Measurements from ENCODE around the gene PROX2.

PROX2 gene

DNA sequence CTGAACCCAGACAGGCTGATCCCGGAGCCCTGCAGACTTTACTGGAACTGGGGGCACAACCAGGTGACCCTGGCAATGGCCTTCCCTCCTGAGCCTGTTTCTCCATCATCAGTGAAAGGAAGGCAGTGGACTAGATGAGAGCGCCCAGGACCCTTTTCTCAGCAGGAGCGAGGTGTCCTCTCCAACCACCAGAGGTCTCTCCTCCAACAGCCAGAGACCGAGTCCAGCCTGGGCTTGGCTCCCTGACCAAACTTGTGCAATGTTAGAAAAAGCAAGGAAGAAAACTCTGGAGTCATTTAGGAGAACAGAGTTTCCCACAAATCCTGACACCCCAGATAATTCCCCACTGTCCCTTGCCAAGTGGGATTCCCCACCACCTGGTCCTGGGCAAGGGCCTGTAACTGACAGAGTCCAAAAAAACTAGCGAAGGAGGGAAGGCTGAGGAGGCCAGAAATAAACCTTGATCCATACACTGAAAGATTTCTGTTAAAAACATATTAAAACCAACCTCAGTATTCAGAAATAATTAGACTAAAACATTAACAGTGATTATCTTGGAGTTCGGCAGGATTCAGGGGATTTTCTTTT, 38.1 kb upstream of the PROX2 start:
- no peak overlapping the region for H3K4me3 ChIP-seq (ENCODE audit: low read length)
- TF ChIP-seq ZNF274 (IDR thresholded peaks at IDR 0.05; ENCODE audit: low read depth, low read length): no peak

DNA sequence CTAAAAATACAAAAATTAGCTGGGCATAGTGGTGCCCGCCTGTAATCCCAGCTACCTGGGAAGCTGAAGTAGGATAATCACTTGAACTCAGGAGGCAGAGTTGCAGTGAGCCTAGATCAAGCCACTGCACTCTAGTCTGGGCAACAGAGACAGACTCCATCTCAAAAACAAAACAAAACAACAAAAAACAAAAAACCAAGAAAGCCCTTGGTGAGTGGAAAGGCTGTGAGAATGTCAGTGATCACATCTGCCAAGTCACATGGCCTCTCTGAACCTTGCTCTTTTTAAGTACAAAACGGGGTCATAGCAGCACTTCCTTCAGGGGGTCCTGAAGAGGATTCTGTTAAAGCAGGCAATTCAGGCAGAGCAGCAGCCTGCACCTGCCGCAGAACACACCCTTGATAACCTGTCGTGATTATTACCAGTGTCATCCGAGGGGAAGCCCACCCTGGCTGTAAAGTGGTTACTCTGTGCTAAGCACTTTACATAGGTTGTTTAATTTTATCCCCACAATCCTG, 37.5 kb upstream of the PROX2 start:
- no peak overlapping the region for H3K4me3 ChIP-seq (ENCODE audit: low read length)
- TF ChIP-seq ZNF274 (IDR thresholded peaks at IDR 0.05; ENCODE audit: low read depth, low read length): no peak

DNA sequence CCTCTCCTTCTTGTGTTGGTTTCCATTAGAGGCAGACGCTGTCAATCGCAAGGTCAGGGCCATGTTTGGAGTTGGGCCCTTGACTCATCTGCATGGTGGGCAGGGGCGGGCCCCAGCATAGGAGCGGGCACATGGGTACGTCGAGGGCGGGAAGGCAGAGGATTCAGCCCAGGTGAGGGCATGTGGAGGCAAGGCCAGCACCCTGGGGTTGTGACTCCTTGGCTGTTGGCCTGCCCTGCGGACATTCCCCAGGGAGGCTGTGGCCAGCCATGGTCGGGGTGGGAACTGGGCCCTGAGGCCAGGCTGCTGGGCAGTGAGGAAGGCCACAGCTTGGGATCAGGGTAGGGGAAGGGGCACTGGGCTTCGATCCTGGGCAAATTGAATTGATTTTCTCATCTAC, 36.9 kb upstream of the PROX2 start:
- no peak overlapping the region for H3K4me3 ChIP-seq (ENCODE audit: low read length)
- no peak for TF ChIP-seq ZNF274 (IDR thresholded peaks at IDR 0.05; ENCODE audit: low read depth, low read length)

DNA sequence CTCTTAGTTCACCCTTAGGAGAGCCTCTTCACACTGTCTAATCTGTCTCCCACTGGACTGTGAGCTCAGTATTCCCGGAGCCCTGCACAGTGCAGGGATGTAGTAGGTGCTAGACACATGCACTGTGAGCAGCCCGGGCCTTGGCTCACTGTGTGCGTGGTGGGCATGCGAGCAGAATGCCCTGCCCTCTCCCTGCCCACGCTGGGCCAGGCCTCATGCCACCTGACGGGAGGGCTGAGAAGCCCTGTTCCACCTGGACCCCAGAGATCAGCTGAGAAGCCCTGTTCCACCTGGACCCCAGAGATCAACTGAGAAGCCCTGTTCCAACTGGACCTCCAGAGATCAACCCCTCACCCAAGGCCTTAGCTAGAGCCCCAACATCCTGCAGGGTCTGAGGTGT, 36.2 kb upstream of the PROX2 start:
- no peak for TF ChIP-seq ZNF274 (IDR thresholded peaks at IDR 0.05; ENCODE audit: low read depth, low read length)
- no peak overlapping the region for H3K4me3 ChIP-seq (ENCODE audit: low read length)

DNA sequence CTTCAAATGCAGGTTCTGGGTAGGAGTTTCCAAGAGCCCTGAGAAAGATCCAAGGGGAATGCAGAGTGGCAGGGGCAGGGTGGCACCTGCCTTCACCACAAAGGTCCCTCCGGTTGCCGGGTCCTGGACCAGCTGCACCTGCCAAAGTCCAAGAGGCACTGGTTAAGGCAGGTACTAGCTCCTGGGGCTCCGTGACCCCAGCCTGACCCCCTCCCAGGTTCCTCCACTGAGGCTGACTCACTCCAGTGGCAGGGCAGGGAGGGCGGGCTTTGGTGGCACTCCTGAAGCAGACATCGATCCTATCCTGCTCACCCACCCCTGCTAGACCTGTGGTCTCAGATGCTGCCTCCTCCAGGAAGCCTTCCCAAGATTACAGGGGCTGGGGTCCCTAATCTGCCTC, 35.8 kb upstream of the PROX2 start:
- TF ChIP-seq ZNF274 (IDR thresholded peaks at IDR 0.05; ENCODE audit: low read depth, low read length): no peak
- no peak overlapping the region for H3K4me3 ChIP-seq (ENCODE audit: low read length)

DNA sequence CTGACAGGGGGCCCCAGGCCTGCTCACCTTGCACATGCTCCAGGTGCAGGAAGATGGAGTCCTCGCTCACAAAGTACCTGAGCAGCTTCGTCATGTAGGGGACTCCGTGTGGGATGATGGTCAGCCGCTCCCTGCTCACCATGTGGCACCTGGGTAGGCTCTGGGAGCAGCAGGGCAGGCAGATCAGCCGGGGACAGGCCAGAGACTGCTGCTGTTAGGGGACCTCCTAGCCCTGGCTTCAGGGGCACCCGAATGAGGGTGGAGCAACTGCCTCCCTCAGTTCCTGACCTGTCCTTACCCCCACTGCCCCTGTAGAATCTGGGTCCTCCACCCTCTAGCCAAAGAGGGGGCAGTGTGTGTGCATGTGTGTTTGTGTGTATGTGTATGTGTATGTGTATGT, 35.3 kb upstream of the PROX2 start:
- no peak overlapping the region for H3K4me3 ChIP-seq (ENCODE audit: low read length)
- no peak for TF ChIP-seq ZNF274 (IDR thresholded peaks at IDR 0.05; ENCODE audit: low read depth, low read length)

DNA sequence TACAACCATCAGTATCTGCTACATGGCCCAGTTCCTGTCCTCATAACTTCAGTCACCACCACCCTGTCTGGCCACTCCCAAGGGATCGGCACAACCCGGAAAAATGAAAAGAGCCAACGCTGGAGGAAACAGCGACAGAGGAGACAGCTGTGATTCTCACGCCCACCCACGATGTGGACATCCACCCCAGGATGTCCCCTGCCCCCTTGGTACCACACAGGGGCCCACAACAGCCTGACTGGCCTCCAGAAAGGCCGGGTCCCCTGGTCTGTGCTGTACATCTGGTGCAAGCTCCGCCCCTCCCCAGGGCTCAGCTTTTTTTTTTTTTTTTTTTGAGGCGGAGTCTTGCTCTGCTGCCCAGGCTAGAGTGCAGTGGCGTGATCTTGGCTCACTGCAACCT, 34.6 kb upstream of the PROX2 start:
- TF ChIP-seq ZNF274 (IDR thresholded peaks at IDR 0.05; ENCODE audit: low read depth, low read length): no peak
- H3K4me3 ChIP-seq (ENCODE audit: low read length): no peak overlapping the region

DNA sequence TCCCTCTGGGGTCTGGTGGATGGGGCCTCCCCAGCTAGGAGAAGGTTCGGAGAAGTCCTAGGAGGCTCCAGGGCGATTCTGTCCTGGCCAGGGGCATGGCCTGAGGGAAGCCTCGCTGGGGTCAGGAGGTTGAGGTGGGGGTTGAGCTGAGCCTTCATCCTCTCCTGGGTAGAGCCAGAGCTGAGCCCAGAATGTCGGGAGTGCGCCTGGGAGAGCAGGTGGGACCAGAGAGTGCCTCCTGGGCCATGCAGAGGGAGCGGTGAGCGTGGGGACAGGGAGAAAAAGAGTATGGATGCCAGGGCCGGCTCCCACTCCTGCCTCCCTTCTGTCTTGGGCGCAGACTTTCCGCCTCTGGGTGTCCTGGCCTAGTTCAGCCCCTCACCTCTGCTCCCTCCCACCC, 34.0 kb upstream of the PROX2 start:
- no peak for TF ChIP-seq ZNF274 (IDR thresholded peaks at IDR 0.05; ENCODE audit: low read depth, low read length)
- H3K4me3 ChIP-seq (ENCODE audit: low read length): no peak overlapping the region

DNA sequence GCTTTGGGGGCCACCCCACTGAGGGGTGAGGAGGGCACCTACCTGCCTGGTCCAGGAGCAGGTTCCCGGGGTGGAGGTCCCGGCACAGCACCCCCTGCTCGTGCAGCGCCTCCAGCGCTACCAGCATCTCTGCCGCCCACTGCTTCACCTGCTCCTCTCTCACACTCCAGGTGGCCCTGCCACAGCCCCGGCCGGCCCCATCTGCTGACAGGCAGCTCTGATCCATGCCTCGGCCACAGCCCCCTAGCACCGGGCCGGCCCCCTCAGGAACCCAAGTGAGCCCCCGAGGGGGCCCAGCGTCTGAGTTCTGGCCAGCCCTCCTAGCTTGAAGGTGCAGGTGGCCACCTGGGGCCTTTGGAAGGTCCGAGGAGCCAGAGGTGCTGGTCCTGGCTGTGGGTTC, 33.6 kb upstream of the PROX2 start:
- TF ChIP-seq ZNF274 (IDR thresholded peaks at IDR 0.05; ENCODE audit: low read depth, low read length): no peak
- H3K4me3 ChIP-seq (ENCODE audit: low read length): no peak overlapping the region

DNA sequence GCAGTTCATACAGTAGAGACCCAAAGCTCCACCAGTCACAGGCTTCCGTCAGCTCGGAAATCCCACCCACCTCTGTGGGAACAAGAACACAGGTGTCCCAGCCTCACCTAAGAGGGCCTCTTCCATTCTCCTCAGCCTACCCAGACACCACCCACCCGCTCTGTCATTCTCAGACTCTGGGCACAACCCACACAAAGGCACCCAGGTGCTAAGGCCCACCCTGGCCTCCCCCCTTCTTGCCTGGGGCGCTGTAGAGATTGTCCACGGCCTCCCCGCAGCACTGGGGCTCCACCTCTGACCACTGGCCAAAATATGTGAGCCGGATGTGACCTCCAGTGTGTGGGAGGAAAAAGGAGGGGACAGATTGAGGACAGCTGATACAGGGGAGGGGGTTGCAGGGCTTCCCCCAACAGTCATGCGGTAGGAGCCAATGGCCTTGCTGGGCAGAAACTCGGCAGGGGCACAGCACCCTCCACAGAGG, 33.0 kb upstream of the PROX2 start:
- no peak overlapping the region for H3K4me3 ChIP-seq (ENCODE audit: low read length)
- no peak for TF ChIP-seq ZNF274 (IDR thresholded peaks at IDR 0.05; ENCODE audit: low read depth, low read length)

DNA sequence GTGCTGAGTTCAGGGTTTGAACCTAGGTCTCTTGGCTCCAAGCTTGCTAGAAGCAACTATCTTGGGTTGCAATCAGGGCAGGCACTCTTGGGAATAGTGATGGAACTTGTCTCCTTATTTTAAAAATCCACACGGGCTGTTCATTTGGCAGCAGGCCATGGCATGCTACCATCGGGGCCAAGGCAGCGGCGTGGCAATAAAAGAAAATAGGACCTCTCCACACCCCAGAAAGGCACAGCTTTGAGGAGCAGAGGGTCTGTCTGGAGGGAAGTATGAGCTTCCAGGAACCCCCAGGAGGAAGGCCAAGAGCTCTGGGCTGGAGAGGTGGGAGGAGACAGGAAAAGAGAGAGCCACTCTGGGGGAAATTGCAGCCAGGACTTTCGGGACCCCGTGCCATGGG, 31.8 kb upstream of the PROX2 start:
- no peak overlapping the region for H3K4me3 ChIP-seq (ENCODE audit: low read length)
- TF ChIP-seq ZNF274 (IDR thresholded peaks at IDR 0.05; ENCODE audit: low read depth, low read length): no peak

DNA sequence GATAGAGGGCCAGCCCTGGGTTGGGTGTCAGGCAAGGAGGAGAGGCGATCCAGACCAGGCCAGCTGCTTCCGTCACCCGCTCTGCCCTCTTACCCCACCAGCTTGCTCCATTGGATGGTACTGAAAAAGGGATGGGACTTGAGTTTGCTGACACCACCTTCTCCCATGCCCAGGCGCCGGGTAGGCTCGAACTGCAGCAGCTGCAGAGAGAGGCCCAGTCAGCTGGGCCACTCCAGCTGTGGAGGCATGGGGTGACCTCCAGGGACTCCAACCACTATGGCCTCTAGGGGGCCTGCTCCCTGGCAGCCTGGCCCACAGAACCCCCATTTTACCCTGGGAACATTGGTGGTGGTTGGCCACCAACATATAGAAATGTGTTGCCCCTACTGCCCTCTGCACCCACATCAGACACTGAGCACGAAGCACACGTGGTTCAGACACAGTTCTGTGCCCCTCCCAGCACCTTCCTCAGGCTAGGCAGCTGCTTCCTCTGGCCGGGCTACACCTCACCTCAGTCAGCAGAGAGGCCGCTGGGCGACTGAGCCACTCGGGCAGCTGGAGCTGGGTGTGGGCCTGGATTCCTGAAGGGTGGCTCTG, 31.1 kb upstream of the PROX2 start:
- no peak overlapping the region for H3K4me3 ChIP-seq (ENCODE audit: low read length)
- TF ChIP-seq ZNF274 (IDR thresholded peaks at IDR 0.05; ENCODE audit: low read depth, low read length): no peak

DNA sequence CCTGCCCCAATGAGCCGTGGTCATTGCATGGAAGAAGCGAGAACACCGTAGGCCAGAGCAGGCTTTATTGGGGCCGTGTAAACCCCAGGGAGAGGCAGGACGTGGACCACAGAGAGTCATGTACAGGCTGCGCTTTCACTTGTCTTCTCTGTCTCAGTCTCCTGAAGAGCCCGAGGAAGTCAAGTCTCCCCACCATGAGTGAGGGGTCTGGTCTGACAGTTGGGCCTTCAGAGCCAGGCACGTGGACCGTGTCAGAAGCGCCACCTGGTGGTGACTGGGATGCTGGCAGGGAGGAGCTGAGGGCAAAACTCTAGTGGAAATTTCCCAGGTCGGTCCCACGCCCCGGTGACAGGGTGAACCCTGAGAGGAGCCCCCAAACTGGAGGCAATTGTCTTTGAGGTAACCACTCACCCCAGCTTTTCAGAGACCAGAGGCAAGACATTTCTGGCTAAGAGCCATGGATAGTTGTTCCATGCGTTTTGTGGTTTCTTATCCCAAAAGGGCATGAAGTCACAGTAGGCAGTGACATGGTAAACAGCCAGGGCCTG, 29.7 kb upstream of the PROX2 start:
- H3K4me3 ChIP-seq (ENCODE audit: low read length): no peak overlapping the region
- TF ChIP-seq ZNF274 (IDR thresholded peaks at IDR 0.05; ENCODE audit: low read depth, low read length): no peak

DNA sequence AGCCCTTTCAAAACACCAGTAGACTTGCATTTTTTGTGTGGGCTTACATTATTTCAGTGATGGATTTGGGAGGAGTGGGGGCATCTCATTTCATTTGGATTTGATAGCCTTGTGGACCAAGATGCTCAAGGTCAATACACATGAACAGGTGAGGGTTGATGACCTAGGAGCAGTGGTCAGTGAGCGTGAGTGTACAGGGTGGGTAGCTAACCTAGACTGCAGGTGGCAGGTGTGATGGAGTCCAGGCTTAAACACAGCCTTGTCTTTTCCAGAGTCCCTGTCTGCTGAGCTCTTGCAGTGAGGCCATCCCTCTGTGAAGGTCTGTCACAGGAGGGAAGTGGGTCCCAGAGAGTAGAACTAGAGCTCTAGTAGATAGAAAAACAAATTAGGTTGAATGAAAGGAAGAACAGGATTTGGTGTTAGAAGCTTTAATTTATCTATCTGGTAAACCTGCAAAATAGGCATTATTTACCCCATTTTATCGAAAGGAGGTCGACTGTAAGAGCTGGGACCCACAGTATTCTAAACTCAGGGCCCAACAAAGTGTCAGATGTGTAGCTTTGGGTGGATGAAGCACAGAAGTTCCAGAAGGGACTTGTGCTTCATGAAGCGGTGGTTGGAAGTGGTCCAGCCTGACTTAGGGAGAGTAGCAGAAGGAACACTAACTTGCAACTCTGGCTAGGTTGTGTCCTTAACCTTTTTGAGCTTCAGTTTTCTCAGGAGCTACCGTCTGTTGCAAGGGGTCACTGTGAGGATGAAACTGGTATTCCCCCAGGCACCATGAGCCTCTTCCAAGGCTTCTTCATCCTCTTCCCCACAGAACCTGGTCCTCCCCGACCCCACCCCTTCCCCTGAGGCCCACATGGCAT, 28.9 kb upstream of the PROX2 start:
- no peak overlapping the region for H3K4me3 ChIP-seq (ENCODE audit: low read length)
- no peak for TF ChIP-seq ZNF274 (IDR thresholded peaks at IDR 0.05; ENCODE audit: low read depth, low read length)
